ENCODE data around the gene RAB8B.

DNA sequence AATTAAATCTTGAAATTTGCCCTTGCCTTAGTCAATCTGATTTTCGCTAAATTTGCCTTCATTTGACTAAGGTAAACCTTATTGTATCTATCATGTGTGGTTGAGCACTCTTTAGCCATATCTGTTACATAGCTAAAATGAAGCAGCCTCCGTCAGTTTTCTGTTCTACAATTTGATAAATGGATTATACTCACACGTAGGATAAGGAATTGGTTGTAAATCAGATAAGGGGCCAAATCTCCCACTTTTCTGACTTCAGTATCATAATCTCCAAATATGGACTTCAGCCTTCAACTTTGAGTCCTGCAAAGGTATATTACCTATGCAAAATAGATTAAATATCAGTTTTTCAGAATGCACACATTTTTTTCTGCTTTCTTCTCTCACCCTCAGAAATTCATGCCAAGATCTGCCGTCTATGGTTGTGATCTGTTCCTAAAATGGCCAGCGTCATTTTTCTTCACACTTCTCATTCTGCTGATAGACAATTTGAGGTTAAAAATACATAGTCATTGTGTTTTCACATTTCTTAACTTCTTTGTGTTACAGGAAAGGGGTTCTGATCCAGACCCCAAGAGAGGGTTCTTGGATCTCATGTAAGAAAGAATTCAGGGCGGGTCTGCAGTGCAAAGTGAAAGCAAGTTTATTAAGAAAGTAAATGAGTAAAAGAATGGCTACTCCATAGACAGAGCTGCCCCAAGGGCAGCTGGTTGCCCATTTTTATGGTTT, 36.9 kb downstream of the RAB8B start:
- TF ChIP-seq CBX3 (IDR thresholded peaks at IDR 0.05; ENCODE audit: borderline replicate concordance, low read depth) (no peak), EP300 (IDR thresholded peaks at IDR 0.05; ENCODE audit: borderline replicate concordance in 1 of 2, control insufficient read depth in 1 of 2, low read depth in 2 of 2, low read length in 2 of 2) (no peak), PAX5 (IDR thresholded peaks at IDR 0.05; ENCODE audit: borderline replicate concordance, low read depth, low read length) (no peak), SUZ12 (IDR thresholded peaks at IDR 0.05; ENCODE audit: unreplicated experiment) (no peak), SP1 (IDR thresholded peaks at IDR 0.05; ENCODE audit: low read depth, low read length) (no peak), NFXL1 (IDR thresholded peaks at IDR 0.05; ENCODE audit: borderline replicate concordance) (no peak)
- TF ChIP-seq, protein P1, sequence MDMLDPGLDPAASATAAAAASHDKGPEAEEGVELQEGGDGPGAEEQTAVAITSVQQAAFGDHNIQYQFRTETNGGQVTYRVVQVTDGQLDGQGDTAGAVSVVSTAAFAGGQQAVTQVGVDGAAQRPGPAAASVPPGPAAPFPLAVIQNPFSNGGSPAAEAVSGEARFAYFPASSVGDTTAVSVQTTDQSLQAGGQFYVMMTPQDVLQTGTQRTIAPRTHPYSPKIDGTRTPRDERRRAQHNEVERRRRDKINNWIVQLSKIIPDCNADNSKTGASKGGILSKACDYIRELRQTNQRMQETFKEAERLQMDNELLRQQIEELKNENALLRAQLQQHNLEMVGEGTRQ (IDR thresholded peaks at IDR 0.05; ENCODE audit: borderline replicate concordance, low read depth, low read length), result no peak
- TF ChIP-seq, protein P2, sequence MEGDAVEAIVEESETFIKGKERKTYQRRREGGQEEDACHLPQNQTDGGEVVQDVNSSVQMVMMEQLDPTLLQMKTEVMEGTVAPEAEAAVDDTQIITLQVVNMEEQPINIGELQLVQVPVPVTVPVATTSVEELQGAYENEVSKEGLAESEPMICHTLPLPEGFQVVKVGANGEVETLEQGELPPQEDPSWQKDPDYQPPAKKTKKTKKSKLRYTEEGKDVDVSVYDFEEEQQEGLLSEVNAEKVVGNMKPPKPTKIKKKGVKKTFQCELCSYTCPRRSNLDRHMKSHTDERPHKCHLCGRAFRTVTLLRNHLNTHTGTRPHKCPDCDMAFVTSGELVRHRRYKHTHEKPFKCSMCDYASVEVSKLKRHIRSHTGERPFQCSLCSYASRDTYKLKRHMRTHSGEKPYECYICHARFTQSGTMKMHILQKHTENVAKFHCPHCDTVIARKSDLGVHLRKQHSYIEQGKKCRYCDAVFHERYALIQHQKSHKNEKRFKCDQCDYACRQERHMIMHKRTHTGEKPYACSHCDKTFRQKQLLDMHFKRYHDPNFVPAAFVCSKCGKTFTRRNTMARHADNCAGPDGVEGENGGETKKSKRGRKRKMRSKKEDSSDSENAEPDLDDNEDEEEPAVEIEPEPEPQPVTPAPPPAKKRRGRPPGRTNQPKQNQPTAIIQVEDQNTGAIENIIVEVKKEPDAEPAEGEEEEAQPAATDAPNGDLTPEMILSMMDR (IDR thresholded peaks at IDR 0.05 in 2 of 3, conservative IDR thresholded peaks at IDR 0.05 in 1 of 3; ENCODE audit: control insufficient read depth in 2 of 3, extremely low read depth in 1 of 3, insufficient read depth in 1 of 3, low read depth in 3 of 3, low read length in 3 of 3), result no peak
- TF ChIP-seq, protein P3, sequence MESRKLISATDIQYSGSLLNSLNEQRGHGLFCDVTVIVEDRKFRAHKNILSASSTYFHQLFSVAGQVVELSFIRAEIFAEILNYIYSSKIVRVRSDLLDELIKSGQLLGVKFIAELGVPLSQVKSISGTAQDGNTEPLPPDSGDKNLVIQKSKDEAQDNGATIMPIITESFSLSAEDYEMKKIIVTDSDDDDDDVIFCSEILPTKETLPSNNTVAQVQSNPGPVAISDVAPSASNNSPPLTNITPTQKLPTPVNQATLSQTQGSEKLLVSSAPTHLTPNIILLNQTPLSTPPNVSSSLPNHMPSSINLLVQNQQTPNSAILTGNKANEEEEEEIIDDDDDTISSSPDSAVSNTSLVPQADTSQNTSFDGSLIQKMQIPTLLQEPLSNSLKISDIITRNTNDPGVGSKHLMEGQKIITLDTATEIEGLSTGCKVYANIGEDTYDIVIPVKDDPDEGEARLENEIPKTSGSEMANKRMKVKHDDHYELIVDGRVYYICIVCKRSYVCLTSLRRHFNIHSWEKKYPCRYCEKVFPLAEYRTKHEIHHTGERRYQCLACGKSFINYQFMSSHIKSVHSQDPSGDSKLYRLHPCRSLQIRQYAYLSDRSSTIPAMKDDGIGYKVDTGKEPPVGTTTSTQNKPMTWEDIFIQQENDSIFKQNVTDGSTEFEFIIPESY (IDR thresholded peaks at IDR 0.05), result no peak

Measured in GM12878 (cell line).